Spinal cord (tissue), 10 donors: ENCODE measurements around the gene POLQ. TPM values are rescaled to one million over a fixed set of nuclear protein-coding genes. Genes with fewer than 3 reads are reported as not detected.

Experiments
- DNase-seq, 6 donors: peaks; one replicate each; pipeline versions ENCODE4 v3.0.0 to v3.0.0-alpha.2; 2013 to 2015; ENCODE audit warnings: low spot score in 6 of 6, low read depth in 4 of 6
- H3K27ac ChIP-seq: one replicate; pipeline ENCODE4 v1.5.1; 2013; ENCODE audit warnings: low read depth, low read length, control low read depth
- H3K27me3 ChIP-seq: one replicate; pipeline ENCODE4 v1.6.1; 2013; ENCODE audit warnings: low read length; ENCODE audit not compliant: control insufficient read depth, insufficient read depth
- H3K36me3 ChIP-seq: one replicate; pipeline ENCODE4 v1.6.1; 2013; ENCODE audit warnings: low read length; ENCODE audit not compliant: control insufficient read depth, insufficient read depth
- H3K4me1 ChIP-seq: one replicate; pipeline ENCODE4 v1.6.1; 2013; ENCODE audit warnings: low read length; ENCODE audit not compliant: control insufficient read depth, insufficient read depth
- H3K4me3 ChIP-seq: one replicate; pipeline ENCODE4 v1.5.1; 2013; ENCODE audit warnings: low read depth, low read length, control low read depth
- H3K9me3 ChIP-seq: one replicate; pipeline ENCODE4 v1.6.1; 2013; ENCODE audit warnings: low read length; ENCODE audit not compliant: control insufficient read depth, insufficient read depth
- WGBS: methylation state at CpG from one replicate; pipeline ENCODE4 v1.1.5; 2013; ENCODE audit warnings: missing lambda C conversion rate; ENCODE audit not compliant: insufficient coverage; 5-methylcytosine and 5-hydroxymethylcytosine counted together
- polyA plus RNA-seq, 2 donors: library from polyadenylated mRNA; unstranded; fragments of 120-200 nt; gene quantifications; one replicate each; pipeline ENCODE4 v1.2.1, GENCODE V29; 2013; ENCODE audit not compliant: insufficient read length in 2 of 2
- total RNA-seq, 2 donors: library from RNA; depleted of rRNA in 1 of 2; stranded (reverse); fragments of 120-200 nt in 1 of 2; fragments of >200 nt in 1 of 2; gene quantifications; one replicate each; pipeline versions ENCODE4 v1.2.3 to v1.2.4, GENCODE V29; 2013 to 2014
- donor health status: healthy.

Gene POLQ
- total and polyA plus RNA-seq, 4 donors: 2.6 to 3.1 (median 2.8) TPM

DNA sequence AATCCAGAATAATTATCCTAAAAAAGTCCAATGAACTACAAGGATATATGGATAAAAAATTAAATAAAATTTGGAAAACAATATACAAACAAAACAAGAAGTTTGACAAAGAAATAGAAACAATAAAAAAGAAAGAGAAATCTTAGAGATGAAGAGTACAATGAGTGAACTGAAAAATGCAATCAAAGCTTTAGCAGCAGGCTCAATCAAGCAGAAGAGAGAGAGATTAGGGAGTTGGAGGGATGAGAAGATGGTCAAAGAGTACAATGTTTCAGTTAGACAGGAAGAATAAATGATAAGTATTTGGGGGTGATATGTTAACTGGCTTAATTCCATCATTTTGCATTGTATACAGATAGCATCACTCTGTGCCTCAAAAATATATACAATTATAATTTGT, 29.9 kb downstream of the POLQ start:
- DNase-seq: no peak
- H3K36me3 ChIP-seq: no peaks in the 10 kb centered on the region
- H3K27ac ChIP-seq: no peak overlapping the region

DNA sequence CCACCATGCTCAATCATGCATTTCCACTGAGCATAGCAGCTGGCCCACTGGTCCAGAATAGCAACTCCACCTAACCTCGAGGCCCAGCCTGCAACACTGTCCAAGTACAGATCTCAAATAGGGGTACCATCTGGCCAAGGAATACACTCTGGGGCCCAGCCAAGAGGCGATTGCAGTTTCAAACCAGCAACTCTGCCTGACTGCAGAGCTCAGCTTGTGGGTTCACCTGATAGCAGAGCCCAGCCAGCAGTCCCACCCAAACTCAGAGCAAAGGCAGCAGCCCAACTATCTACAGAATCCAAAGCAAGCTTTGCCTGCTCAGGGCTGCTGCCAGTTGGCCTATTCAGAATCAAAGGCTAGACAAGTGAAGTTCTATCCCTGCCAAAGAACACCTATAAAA, 30.5 kb downstream of the POLQ start:
- Histone ChIP-seq H3K27me3 (no peaks in the 10 kb centered on the region), H3K36me3 (no peaks in the 10 kb centered on the region), H3K27ac (no peak overlapping the region), H3K4me3 (no peak overlapping the region), H3K9me3 (peaks cover 5% of the 10 kb centered on the region), H3K4me1 (no peaks in the 10 kb centered on the region)
- 45% methylated on average over 2 of the region's 2 CpGs for WGBS
- DNase-seq: no peak

More for the DNA sequence above, 29.9 kb downstream of the POLQ start:
- no peaks in the 10 kb centered on the region for H3K4me1 ChIP-seq
- H3K9me3 ChIP-seq: peaks cover 5% of the 10 kb centered on the region
- no peaks in the 10 kb centered on the region for H3K27me3 ChIP-seq
- no peak overlapping the region for H3K4me3 ChIP-seq

DNA sequence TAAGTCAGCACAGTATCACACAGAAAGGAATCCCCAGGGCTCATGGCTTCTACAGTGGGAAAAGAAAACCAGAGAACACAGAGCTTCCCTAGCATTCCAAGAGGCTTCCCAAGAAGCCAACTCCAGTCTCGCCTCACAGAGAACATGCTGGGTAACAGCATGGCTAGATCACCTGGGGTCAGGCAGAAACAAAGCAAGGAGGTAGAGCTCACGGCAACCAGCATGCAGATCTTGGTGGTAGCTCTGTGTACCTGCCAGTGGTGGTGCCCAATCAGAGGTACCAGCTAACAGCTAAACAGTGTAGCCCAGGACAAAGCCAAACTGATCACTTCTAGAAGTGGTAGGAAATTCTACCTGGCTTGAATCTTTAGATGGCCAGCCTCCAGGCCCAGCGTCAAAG, 31.3 kb downstream of the POLQ start:
- 92% methylated on average over 3 of the region's 3 CpGs for WGBS
- H3K9me3 ChIP-seq: peaks cover 5% of the 10 kb centered on the region

DNA sequence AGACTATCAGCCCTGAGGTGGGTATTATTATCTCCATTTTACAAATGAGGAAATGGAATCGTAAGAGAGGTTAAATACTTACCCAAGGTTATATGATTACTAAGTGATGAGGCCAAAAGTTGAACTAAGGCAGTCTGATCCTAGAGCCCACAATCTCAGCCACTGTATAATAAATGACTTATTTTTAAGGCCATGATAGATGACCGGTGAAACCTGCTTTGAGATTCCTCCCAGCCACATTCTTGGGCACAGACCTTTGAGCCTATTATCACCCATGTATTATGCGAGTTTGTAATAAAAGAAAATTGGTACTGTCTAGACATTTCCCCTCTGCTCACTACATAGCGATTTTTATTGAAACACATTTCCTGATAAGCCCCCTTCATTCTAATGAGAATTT, 37.4 kb downstream of the POLQ start:
- Histone ChIP-seq H3K4me3 (no peak overlapping the region), H3K27me3 (no peaks in the 10 kb centered on the region), H3K36me3 (no peaks in the 10 kb centered on the region), H3K27ac (no peak overlapping the region), H3K4me1 (no peaks in the 10 kb centered on the region), H3K9me3 (no peaks in the 10 kb centered on the region)
- no peak for DNase-seq
- WGBS: 100% methylated on average over 1 of the region's 4 CpGs

More for the DNA sequence above, 31.3 kb downstream of the POLQ start:
- Histone ChIP-seq H3K4me3 (no peak overlapping the region), H3K27me3 (no peaks in the 10 kb centered on the region), H3K4me1 (no peaks in the 10 kb centered on the region), H3K27ac (no peak overlapping the region), H3K36me3 (no peaks in the 10 kb centered on the region)
- no peak for DNase-seq

DNA sequence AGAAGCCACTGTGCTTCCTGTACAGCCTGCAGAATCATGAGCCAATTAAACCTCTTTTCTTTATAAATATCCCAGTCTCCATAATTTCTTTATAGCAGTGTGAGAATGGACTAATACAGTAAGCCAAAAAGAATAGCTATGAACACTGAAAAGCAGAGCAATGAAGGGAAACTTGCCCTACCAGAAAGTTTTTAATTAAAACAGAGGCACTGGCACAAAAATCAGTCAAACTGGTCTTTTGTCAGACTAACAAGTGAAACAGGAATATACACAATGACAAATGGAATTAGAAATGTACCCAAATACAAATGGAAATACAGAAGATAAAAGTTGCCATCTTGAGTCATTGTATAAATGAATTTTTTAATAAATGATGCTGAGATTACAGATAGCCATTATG, 40.5 kb downstream of the POLQ start:
- no peaks in the 10 kb centered on the region for H3K4me1 ChIP-seq
- no peak for DNase-seq
- no peaks in the 10 kb centered on the region for H3K27me3 ChIP-seq
- H3K9me3 ChIP-seq: no peaks in the 10 kb centered on the region
- no peak overlapping the region for H3K4me3 ChIP-seq
- no peaks in the 10 kb centered on the region for H3K36me3 ChIP-seq
- no peak overlapping the region for H3K27ac ChIP-seq

DNA sequence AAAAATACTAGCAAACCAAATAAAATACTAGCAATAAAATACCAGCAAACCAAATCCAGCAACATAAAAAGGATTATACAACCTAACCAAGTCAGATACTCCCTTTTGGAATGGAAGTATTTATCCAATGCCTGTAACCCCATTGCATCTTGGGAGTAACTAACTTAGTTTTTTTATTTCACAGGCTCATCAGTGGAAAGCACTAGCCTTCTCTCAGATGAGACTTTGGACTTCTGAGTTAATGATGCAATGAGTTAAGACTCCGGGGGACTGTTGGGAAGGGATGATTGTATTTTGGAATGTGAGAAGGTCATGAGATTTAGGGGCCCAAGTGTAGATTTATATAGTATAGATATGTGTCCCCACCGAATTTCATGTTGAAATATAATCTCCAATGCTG, 41.2 kb downstream of the POLQ start:
- H3K9me3 ChIP-seq: no peaks in the 10 kb centered on the region
- no peaks in the 10 kb centered on the region for H3K4me1 ChIP-seq
- no peak overlapping the region for H3K27ac ChIP-seq
- no peak overlapping the region for H3K4me3 ChIP-seq
- no peaks in the 10 kb centered on the region for H3K27me3 ChIP-seq
- no peak for DNase-seq
- no peaks in the 10 kb centered on the region for H3K36me3 ChIP-seq
- WGBS: 100% methylated on average over 2 of the region's 2 CpGs

DNA sequence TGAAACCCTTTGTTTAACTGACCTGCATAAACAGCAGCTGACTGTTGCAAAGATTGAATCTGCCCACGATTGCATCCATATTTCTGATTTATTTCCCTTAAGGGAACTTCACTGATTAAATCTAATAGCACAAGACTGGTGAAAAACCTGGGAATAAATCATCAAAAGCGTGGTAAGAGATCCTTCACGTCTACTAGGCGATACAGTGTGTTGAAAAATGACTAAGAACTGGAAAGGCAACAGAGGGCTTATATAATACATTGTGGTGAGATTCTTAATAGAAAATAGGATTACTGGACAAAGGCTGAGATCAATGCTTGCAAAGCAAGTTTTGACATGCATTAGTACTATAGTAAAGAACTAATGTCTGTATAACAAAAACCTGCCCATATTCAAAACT, 49.0 kb downstream of the POLQ start:
- Histone ChIP-seq H3K4me1 (no peaks in the 10 kb centered on the region), H3K9me3 (no peaks in the 10 kb centered on the region), H3K36me3 (no peaks in the 10 kb centered on the region), H3K27me3 (no peaks in the 10 kb centered on the region), H3K27ac (no peak overlapping the region), H3K4me3 (no peak overlapping the region)
- DNase-seq: peak in 1 of 6 donors; percentile 78
- WGBS: 80% methylated on average over 3 of the region's 4 CpGs

DNA sequence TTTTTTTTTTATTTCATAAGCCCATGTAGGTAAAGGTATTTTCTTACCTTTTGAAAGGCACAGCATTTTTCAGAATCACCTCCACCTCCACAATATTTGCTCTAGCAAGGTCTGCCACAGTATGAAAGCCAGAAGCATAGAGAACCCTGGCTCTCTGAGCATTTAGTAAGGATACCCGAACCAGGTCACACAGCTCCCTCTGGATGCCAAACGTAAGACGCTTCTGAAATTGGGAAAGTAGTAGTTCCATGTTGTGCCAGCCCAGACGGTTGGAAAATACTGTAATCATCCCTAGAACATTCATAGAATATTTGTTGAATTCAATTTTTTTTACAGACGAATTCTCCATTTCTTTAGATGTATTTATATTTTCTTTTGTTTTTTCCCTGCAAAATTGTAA, 52.4 kb downstream of the POLQ start:
- H3K27ac ChIP-seq: no peak overlapping the region
- no peak overlapping the region for H3K4me3 ChIP-seq
- H3K36me3 ChIP-seq: no peaks in the 10 kb centered on the region
- no peaks in the 10 kb centered on the region for H3K4me1 ChIP-seq
- peak in 2 of 6 donors; percentile 11 to 28 for DNase-seq
- H3K27me3 ChIP-seq: no peaks in the 10 kb centered on the region
- no CpG with 5 or more reads among the region's 5 CpGs for WGBS
- no peaks in the 10 kb centered on the region for H3K9me3 ChIP-seq

DNA sequence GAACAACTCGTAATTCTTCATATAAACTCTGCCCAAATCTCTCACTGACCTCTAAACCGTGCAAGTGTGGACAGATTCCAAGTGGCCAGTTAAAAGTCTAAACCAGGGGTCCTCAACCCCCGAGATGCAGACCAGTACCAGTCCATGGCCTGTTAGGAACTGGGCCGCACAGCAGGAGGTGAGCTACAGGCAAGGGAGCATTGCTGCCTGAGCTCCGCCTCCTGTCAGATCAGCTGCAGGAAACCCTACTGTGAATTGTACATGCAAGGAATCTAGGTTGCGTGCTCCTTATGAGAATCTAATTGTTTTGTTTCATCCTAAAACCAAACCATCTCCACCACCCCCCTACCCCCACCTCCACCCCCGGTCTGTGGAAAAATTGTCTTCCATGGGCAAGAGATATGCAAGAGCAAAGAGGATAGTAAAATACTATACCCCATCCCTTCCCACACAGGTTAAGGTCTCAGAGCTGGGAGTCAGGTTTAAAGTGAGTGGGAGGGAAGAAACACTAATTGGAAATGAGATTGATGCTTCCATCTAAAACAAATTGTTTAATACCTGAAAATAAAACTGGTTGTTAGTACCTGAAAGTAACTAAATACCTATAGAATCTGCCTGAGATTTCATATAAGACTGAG, 54.0 kb downstream of the POLQ start:
- H3K9me3 ChIP-seq: no peaks in the 10 kb centered on the region
- H3K27me3 ChIP-seq: no peaks in the 10 kb centered on the region
- no peaks in the 10 kb centered on the region for H3K4me1 ChIP-seq
- DNase-seq: no peak
- no peaks in the 10 kb centered on the region for H3K36me3 ChIP-seq
- WGBS: 92% methylated on average over 4 of the region's 7 CpGs
- no peak overlapping the region for H3K27ac ChIP-seq
- H3K4me3 ChIP-seq: no peak overlapping the region

DNA sequence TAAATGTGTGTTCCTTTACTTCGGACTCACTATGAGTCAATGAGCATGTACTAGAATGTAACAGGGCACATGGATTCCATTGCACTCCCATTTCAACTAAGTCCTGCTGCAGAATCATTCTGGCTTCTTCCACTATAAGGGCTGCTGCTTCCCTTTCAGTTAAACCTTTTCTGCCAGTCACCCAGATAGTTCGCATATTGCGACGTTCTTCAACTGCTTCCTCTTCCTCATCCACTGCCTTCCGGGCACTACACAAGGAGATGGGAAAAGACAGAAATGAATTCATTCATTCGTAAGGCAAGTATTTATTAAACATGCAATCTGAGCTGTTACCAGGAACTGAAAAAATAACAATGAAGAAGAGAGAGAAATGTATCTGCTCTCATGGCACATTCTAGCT, 55.6 kb downstream of the POLQ start:
- Histone ChIP-seq H3K36me3 (no peaks in the 10 kb centered on the region), H3K9me3 (no peaks in the 10 kb centered on the region), H3K4me1 (no peaks in the 10 kb centered on the region), H3K27ac (no peak overlapping the region), H3K4me3 (no peak overlapping the region), H3K27me3 (no peaks in the 10 kb centered on the region)
- WGBS: no CpG with 5 or more reads among the region's 6 CpGs
- no peak for DNase-seq
